ENCODE measurements around the gene NPAS3.

DNA sequence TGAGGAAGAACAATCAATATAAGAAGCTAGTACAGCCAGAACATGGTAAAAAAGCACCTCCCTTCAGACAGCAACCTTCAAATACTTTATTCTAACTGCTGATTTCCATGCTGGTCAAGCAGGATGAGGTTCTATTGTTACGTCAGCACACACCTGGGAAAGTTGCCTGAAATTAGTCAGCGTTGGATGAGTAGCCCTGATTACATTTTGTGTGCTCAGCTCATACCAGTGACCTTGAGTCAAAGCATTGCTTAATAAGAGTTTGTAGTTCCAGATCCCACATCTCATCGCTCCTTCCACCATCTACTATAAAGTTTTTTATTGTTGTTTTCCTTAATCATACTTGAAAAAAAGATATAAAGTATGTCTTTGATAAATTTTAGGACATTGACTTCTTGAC is 650.7 kb downstream of the NPAS3 start:
- TF ChIP-seq, protein P1, sequence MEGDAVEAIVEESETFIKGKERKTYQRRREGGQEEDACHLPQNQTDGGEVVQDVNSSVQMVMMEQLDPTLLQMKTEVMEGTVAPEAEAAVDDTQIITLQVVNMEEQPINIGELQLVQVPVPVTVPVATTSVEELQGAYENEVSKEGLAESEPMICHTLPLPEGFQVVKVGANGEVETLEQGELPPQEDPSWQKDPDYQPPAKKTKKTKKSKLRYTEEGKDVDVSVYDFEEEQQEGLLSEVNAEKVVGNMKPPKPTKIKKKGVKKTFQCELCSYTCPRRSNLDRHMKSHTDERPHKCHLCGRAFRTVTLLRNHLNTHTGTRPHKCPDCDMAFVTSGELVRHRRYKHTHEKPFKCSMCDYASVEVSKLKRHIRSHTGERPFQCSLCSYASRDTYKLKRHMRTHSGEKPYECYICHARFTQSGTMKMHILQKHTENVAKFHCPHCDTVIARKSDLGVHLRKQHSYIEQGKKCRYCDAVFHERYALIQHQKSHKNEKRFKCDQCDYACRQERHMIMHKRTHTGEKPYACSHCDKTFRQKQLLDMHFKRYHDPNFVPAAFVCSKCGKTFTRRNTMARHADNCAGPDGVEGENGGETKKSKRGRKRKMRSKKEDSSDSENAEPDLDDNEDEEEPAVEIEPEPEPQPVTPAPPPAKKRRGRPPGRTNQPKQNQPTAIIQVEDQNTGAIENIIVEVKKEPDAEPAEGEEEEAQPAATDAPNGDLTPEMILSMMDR (IDR thresholded peaks at IDR 0.05) = no peak
- no peak for TF ChIP-seq POLR2A (IDR thresholded peaks at IDR 0.05)
- no peak for TF ChIP-seq EP300 (IDR thresholded peaks at IDR 0.05)
- TF ChIP-seq POLR2AphosphoS5 (IDR thresholded peaks at IDR 0.05) = no peak
